Natural killer cell treated with Interleukin-12 subunit alpha and Interleukin-12 subunit beta and Interleukin-15 and Interleukin-18, amount 100 ng/mL, for 72 hours (primary cell): Measurements from ENCODE around the gene CRACR2A. TPM values are rescaled to one million over a fixed set of nuclear protein-coding genes. Genes with fewer than 3 reads are reported as not detected.
A peak's percentile ranks its signal among the peaks of the same experiment; 100 is the strongest.

ENCODE experiments used
- ATAC-seq, 2 donors: fragments of 150-1000 bp; cut with Tn5 transposase in 1 of 2; sonication (Bioruptor Pico), chemical (Tn5 transposase) in 1 of 2; 2 replicates each; pipeline ENCODE4 v1.10.0; 2021
- DNase-seq: peaks from one replicate; pipeline ENCODE4 v3.0.0; 2022; ENCODE audit warnings: low spot score
- H3K27ac Mint-ChIP-seq, 2 donors: 1 replicate in 1 of 2; 2 replicates in 1 of 2; pipeline ENCODE4 v1.8.0; 2022; ENCODE audit warnings: mixed read lengths in 2 of 2, mild to moderate bottlenecking in 1 of 2, moderate library complexity in 1 of 2
- H3K27me3 Mint-ChIP-seq, 2 donors: 1 replicate in 1 of 2; 2 replicates in 1 of 2; pipeline ENCODE4 v1.8.0; 2022; ENCODE audit warnings: mixed read lengths in 2 of 2
- H3K36me3 Mint-ChIP-seq: one replicate; pipeline ENCODE4 v1.8.0; 2022; ENCODE audit warnings: mixed read lengths
- H3K4me1 Mint-ChIP-seq, 2 donors: 1 replicate in 1 of 2; 2 replicates in 1 of 2; pipeline ENCODE4 v1.8.0; 2022; ENCODE audit warnings: low read depth in 2 of 2, mixed read lengths in 2 of 2, mild to moderate bottlenecking in 1 of 2
- H3K4me3 Mint-ChIP-seq: one replicate; pipeline ENCODE4 v1.8.0; 2022; ENCODE audit warnings: mixed read lengths
- H3K9me3 Mint-ChIP-seq: 2 replicates; pipeline ENCODE4 v1.8.0; 2022; ENCODE audit warnings: mixed read lengths
- total RNA-seq, 2 donors: library from RNA; stranded (reverse); gene quantifications; one replicate each; pipeline ENCODE4 v1.2.3, GENCODE V29; 2022

The CRACR2A gene
- total RNA-seq, 2 donors from 2014 or later = 134 to 139 TPM

DNA sequence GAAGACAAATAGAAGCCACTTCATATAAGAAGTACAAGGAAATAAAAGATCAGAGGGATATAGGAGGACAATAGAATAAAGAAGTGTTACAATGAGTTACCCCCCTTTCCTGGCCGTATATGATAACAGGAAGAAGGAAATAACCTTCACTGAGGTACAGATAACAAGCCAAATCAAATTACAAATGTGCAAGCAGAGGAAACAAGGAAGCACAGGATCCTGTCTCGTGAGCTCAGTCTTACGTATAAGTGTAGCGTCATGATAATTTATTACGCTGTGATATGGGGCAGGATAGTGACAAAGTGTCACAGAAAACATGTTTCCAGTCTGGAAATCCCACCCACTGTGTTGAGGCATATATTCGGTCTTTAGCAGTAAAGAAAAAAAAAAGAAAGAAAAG is 26.5 kb downstream of the CRACR2A start:
- H3K4me3 Mint-ChIP-seq = peak overlapping the region; percentile 84

DNA sequence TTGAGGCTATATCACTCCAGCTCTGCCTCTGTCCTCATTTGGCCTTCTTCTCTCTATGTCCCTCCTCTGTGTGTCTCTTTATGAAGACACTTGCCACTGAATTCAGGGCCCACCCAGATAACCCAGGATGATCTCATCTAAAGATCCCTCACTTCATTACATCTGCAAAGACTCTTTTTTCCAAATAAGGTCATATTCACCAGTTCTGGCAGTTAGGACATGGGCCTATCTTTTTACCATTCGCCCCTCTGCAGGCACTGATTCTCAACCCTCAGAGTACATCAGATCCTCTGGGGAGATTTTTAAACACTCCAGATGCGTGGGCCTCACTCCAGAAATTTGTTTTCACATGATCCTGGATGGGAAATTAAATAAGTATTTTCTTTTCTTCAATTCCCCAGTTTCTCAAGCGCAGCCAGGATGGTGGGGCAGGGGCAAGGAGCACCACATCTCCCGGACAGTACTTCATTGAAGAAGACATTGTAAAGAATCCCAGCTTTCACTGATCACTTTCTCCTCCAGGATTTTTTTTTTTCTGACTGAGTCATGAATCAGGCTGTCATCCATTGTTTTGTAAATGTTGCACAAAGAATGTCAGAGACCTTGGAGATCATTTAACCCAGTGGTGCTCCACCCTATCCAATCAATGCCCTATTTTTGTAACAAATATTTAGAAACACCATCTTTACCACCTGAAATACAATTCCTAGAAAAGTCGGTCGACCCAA is 27.4 kb downstream of the CRACR2A start:
- Mint-ChIP-seq H3K36me3 (peaks cover 45% of the 10 kb centered on the region), H3K27ac (peak overlapping the region; percentile 97 to 98)
- no peak for ATAC-seq

More for the DNA sequence above, 26.5 kb downstream of the CRACR2A start:
- no peak for DNase-seq
- Mint-ChIP-seq H3K4me1 (peaks cover 67 to 70% of the 10 kb centered on the region in 2 donors), H3K36me3 (peaks cover 42% of the 10 kb centered on the region), H3K27ac (peak overlapping the region; percentile 97 to 98), H3K27me3 (no peaks in the 10 kb centered on the region), H3K9me3 (peaks cover 10% of the 10 kb centered on the region)
- no peak for ATAC-seq

DNA sequence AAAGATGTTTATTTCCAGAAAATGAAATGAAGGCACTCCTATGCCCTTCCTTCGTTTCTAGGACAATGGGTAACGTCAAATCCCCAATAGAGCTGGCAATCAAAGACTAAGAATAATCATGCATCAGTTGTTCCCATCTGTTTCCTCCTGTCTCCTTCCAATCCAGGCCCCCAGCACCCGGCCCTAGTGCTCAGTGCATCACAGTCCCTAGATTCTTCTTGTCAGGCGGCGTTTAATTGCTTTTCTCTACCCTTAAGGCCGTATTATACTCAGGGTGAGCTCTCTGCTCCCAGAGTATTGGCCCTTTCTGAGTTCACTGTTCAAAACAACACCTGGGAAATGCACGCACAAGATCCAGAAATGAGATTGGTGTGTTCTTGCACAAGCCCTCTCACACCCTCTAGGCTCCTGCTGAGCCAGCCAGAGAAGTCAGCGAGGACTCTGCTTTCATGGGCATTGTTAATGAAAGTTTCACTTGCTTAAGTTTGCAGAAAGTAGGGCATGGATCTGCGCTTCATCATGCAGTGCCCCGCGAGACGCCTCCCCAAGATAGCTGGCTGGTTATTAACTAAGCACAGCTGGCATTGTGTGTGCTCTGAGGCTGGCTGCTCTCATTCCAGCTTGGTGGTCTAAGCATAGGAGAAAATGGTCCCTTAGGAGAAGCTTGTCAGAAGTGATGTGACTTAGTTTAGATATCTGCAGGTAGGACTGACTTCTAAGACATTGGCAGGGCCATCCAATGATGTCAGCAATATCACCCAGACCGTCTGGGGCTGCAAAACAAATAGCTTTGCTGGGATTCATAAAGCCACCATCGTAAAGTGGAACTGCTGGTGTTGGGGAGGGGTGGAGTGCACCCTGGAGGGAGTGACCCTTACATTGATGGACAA is 28.7 kb downstream of the CRACR2A start:
- peaks cover 35% of the 10 kb centered on the region for H3K36me3 Mint-ChIP-seq
- H3K27ac Mint-ChIP-seq = peak overlapping the region in 1 of 2 donors; percentile 98
- H3K4me3 Mint-ChIP-seq = no peak overlapping the region
- ATAC-seq = no peak
- no peaks in the 10 kb centered on the region for H3K27me3 Mint-ChIP-seq
- no peak for DNase-seq
- H3K9me3 Mint-ChIP-seq = peaks cover 10% of the 10 kb centered on the region
- H3K4me1 Mint-ChIP-seq = peaks cover 58 to 65% of the 10 kb centered on the region in 2 donors

More for the DNA sequence above, 27.4 kb downstream of the CRACR2A start:
- no peak for DNase-seq
- Mint-ChIP-seq H3K4me3 (peak overlapping the region; percentile 84), H3K27me3 (no peaks in the 10 kb centered on the region), H3K4me1 (peaks cover 69 to 71% of the 10 kb centered on the region in 2 donors), H3K9me3 (peaks cover 10% of the 10 kb centered on the region)

DNA sequence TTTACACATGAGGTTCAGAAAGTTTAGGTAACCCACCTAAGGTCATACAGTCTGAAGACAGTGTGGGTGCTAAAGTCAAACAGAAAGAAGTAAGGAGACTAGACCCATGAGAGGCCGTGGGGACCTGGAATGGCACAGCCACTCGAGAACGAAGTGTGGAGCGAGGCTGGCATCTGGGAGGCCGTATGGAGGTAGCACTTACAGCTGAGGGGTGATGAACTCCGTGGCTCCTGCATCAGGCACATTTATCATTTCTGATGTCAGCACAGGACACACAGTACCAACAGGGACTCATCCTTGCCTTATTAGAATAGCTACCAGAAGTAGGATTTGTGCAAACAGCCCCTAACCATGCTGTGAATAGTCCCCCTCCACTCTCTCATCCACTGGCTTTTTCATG is 30.5 kb downstream of the CRACR2A start:
- no peak for ATAC-seq
- Mint-ChIP-seq H3K36me3 (peaks cover 40% of the 10 kb centered on the region), H3K4me3 (no peak overlapping the region), H3K27ac (peak overlapping the region in 1 of 2 donors; percentile 98), H3K9me3 (peaks cover 10% of the 10 kb centered on the region), H3K4me1 (peaks cover 47 to 56% of the 10 kb centered on the region in 2 donors), H3K27me3 (no peaks in the 10 kb centered on the region)
- DNase-seq = no peak

DNA sequence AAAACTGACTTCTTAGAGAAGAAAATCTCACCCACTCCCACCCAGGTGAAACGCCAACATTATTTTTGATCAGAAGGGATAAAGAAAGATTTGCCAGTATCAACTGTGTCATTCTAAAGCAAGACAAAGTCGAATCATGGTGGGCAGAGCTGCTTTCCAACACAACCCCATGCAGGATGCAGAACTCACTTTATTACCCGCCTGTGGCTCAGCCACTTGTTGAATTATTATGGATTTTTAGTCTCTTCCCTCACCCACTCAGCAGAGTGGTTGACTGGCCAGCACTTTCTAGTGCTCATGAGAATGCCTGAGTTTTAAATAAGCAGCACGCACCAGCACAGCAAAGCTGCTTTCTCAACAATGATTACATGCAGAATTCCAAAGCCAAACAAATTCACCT is 32.1 kb downstream of the CRACR2A start:
- DNase-seq = no peak
- H3K4me3 Mint-ChIP-seq = no peak overlapping the region
- ATAC-seq = no peak
- H3K4me1 Mint-ChIP-seq = peaks cover 31 to 52% of the 10 kb centered on the region in 2 donors
- peak overlapping the region; percentile 24 to 98 for H3K27ac Mint-ChIP-seq
- H3K36me3 Mint-ChIP-seq = peaks cover 36% of the 10 kb centered on the region
- H3K27me3 Mint-ChIP-seq = no peaks in the 10 kb centered on the region
- H3K9me3 Mint-ChIP-seq = peaks cover 8% of the 10 kb centered on the region

DNA sequence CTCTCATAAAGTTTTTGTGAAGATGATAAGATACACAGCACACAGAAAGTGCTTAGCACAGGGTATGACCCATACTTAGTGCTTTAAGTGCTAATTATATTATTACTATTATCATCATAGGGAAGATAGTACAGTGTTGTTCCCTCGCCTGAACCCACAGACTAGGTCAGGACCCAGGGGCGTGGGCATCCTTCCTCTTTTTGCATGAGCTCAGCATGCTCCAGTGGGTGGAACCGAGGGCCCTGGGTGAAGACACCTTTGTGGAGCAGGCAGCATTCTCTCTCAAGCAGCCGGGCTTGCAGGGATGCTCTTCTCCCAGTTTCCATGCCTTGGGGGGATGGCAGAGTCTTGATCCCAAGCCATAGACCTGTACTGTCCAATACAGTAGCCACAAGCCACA is 34.8 kb downstream of the CRACR2A start:
- peaks cover 28 to 54% of the 10 kb centered on the region in 2 donors for H3K4me1 Mint-ChIP-seq
- H3K27me3 Mint-ChIP-seq = no peaks in the 10 kb centered on the region
- peaks cover 27% of the 10 kb centered on the region for H3K36me3 Mint-ChIP-seq
- peak overlapping the region; percentile 44 to 98 for H3K27ac Mint-ChIP-seq
- no peak for DNase-seq
- H3K9me3 Mint-ChIP-seq = peaks cover 3% of the 10 kb centered on the region
- peak in 1 of 2 donors; percentile 32 for ATAC-seq
- H3K4me3 Mint-ChIP-seq = no peak overlapping the region

DNA sequence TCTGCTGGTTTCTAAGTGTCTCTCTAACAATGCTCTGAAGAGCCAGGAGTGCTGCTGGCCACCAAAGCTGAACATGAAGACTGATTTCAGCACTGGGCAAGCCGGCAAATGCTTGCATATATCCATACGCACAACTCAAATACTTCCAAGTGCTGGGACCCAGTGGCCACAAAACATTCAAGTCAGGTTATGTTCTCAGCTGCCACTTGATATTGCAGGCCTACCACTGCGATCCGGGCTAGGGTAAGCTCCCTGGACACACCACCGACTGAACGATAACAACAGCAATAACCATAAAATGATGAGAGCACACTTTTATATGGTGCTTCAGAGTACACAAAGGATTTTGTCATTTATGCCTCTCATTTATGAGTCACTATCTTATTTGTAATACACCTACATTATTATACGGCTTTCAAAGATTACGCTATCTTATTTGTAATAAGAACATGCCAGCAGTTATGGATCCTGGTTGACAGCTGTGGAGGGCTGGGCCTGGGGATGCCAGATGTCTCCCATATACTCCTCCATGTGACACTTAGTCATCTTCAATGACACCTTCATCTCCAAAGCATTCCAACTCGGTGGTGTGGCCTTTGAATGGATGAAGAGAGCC is 35.5 kb downstream of the CRACR2A start:
- DNase-seq (no peak), ATAC-seq (no peak)
- Mint-ChIP-seq H3K27ac (peak overlapping the region in 1 of 2 donors; percentile 98), H3K27me3 (no peaks in the 10 kb centered on the region), H3K9me3 (peaks cover 3% of the 10 kb centered on the region), H3K4me1 (peaks cover 30 to 50% of the 10 kb centered on the region in 2 donors), H3K36me3 (peaks cover 23% of the 10 kb centered on the region), H3K4me3 (no peak overlapping the region)

DNA sequence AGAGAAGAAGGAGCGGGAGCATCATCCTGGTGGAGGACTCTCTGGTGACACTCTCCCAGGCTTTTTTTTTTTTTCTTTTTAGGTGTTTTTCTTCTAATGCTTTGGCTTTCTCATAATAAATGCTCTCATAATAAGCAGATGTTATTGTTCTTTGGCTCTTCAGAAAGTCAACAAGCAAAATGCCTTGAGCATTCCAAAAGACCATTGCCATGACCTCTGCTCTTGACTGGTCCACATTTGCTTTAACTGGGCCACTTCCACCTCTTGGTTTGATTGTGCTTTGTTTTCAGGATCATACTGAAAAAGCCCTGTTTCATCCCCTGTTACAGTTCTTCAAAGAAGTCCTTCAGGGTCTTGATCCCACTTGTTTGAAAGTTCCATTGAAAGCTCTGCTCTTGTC is 36.9 kb downstream of the CRACR2A start:
- H3K9me3 Mint-ChIP-seq = no peaks in the 10 kb centered on the region
- ATAC-seq = no peak
- H3K36me3 Mint-ChIP-seq = peaks cover 27% of the 10 kb centered on the region
- no peaks in the 10 kb centered on the region for H3K27me3 Mint-ChIP-seq
- peak overlapping the region in 1 of 2 donors; percentile 70 for H3K27ac Mint-ChIP-seq
- no peak for DNase-seq
- no peak overlapping the region for H3K4me3 Mint-ChIP-seq
- peaks cover 34 to 52% of the 10 kb centered on the region in 2 donors for H3K4me1 Mint-ChIP-seq

DNA sequence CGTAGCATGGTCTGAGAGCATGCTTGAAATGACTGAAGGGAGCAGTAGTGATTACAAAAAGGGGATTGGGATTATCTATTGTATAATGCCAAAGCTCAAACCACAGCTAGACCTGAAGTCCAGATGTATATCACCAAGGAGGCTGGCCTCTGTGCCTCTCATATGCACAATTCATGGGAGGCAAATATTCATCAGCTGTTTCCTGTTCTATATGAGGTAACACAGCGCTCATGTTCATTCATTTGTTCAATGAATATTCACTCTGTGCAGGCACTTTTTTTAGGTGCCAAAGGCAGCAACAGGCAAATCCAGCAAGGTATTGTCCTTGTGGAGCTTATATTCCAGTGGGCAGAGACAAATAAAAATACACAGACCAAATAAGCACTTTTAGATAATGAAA is 39.0 kb downstream of the CRACR2A start:
- Mint-ChIP-seq H3K4me3 (no peak overlapping the region), H3K9me3 (no peaks in the 10 kb centered on the region), H3K27me3 (no peaks in the 10 kb centered on the region), H3K36me3 (peaks cover 31% of the 10 kb centered on the region), H3K27ac (peak overlapping the region in 1 of 2 donors; percentile 58), H3K4me1 (peaks cover 35 to 46% of the 10 kb centered on the region in 2 donors)
- ATAC-seq = no peak
- DNase-seq = no peak

DNA sequence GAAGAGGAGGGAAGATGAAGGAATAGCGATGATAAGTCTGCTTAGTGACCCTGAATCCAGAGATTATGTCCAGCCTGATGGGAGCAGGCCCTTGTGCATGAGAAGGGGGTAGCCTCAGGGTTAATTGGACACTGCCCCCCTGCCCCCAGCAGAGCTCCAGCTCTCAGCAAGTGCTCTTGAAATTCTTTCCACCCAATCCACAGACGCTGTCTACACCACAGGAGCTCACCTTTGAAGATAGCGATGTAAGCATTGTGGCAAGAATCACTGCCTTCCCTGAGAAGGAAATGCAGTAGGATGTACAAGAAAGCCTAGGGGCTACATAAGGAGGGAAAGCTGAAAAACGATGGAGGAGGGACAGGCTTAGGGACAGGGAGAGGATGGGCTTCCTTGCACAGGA is 39.4 kb downstream of the CRACR2A start:
- Mint-ChIP-seq H3K27ac (peak overlapping the region in 1 of 2 donors; percentile 58), H3K4me3 (no peak overlapping the region), H3K4me1 (peaks cover 35 to 46% of the 10 kb centered on the region in 2 donors), H3K9me3 (no peaks in the 10 kb centered on the region), H3K27me3 (no peaks in the 10 kb centered on the region), H3K36me3 (peaks cover 32% of the 10 kb centered on the region)
- no peak for ATAC-seq
- DNase-seq = no peak

DNA sequence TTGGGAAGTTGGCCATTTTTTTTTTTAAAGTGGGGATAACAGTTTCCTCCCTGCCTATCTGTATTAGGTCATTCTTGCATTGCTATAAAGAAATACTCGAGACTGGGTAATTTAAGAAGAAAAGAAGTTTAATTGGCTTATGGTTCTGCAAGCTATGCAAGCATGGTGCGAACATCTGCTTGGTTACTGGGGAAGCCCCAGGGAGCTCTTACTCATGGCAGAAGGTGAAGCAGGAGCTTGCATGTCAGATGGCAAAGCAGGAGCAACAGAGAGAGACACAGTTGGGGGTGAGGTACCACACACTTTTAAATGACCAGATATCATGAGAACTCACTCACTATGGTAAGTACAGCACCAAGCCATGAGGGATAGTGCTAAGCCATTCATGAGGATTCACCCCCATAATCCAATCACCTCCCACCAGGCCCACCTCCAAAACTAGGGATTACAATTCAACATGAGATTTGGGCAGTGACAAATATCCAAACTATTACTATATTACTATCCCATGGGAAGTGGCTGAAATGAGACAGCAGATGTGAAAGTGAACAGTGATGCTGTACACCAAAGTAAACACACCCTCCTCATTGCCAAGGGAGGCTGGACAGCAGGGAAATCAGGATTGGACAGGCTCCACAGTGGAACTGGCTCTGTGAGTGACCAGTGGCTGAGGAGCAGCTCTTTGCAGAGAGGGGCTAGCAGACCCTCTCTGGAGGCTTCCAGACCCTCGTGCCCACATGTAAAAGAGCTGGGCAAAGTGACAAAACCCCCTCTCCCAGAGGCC is 40.5 kb downstream of the CRACR2A start:
- ATAC-seq = peak in 1 of 2 donors; percentile 56

DNA sequence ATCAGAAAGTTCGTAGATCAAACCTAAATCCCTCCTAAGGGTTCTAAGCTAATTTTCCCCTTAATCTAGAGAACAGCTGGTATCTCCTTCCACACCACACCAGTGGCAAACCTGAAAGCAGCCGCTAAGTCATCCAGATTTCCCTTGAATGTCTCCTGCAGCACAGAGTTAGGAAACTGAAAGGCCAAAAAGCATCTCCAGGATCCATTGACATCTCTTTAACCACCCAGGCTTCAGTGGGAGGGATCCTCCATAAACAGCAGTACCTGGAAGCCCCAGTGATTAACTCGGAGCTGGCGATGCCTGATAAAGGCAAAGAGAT is 47.6 kb downstream of the CRACR2A start:
- H3K36me3 Mint-ChIP-seq = peaks cover 26% of the 10 kb centered on the region
- peaks cover 48 to 59% of the 10 kb centered on the region in 2 donors for H3K4me1 Mint-ChIP-seq
- peaks cover 3% of the 10 kb centered on the region for H3K9me3 Mint-ChIP-seq
- H3K4me3 Mint-ChIP-seq = peak overlapping the region; percentile 78
- H3K27ac Mint-ChIP-seq = peak overlapping the region; percentile 86 to 99
- no peak for ATAC-seq
- H3K27me3 Mint-ChIP-seq = no peaks in the 10 kb centered on the region
- no peak for DNase-seq

More for the DNA sequence above, 40.5 kb downstream of the CRACR2A start:
- no peak for DNase-seq
- Mint-ChIP-seq H3K36me3 (peaks cover 30% of the 10 kb centered on the region), H3K4me3 (no peak overlapping the region), H3K9me3 (no peaks in the 10 kb centered on the region), H3K27ac (peak overlapping the region in 1 of 2 donors; percentile 75), H3K27me3 (no peaks in the 10 kb centered on the region), H3K4me1 (peaks cover 31 to 50% of the 10 kb centered on the region in 2 donors)
